Measurements from ENCODE around the gene CBFB. TPM values are rescaled to one million over a fixed set of nuclear protein-coding genes. Genes with fewer than 3 reads are reported as not detected.
A peak's percentile ranks its signal among the peaks of the same experiment; 100 is the strongest.

CBFB gene
- total and polyA plus RNA-seq, 5 donors, result 15.7 to 39.3 (median 26.5) TPM

DNA sequence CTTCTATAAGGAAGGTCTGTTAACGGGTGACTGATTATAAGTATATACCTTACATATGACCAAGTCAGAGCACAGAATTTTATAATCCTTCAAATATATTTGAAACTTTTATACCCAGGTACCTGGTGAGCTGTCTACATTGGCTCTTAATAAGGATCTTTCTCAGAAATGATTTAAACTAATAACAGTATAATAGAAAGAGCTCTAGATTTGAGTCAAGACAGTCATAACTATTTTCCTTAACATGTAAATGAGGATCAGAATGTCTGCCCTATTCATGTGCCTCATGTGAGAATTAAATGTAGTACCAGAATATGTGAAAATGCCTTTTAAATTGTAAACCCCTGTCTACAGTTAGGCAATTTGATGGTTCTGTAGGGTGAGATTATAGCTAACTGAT lies 14.5 kb downstream of the CBFB start:
- Histone ChIP-seq H3K4me1 (ENCODE audit: control insufficient read depth, insufficient read depth, low read length) (peaks cover 1% of the 10 kb centered on the region), H3K4me3 (ENCODE audit: low read length) (no peak overlapping the region), H3K27me3 (ENCODE audit: control insufficient read depth, insufficient read depth) (no peaks in the 10 kb centered on the region), H3K9me3 (ENCODE audit: control insufficient read depth, low read length) (no peaks in the 10 kb centered on the region), H3K27ac (ENCODE audit: low read length) (no peak overlapping the region)
- ATAC-seq (no peak), DNase-seq (no peak)
- WGBS, result 94% methylated on average over 1 of the region's 1 CpG
- intact Hi-C loops (cut with DNase I), result no loop called here

DNA sequence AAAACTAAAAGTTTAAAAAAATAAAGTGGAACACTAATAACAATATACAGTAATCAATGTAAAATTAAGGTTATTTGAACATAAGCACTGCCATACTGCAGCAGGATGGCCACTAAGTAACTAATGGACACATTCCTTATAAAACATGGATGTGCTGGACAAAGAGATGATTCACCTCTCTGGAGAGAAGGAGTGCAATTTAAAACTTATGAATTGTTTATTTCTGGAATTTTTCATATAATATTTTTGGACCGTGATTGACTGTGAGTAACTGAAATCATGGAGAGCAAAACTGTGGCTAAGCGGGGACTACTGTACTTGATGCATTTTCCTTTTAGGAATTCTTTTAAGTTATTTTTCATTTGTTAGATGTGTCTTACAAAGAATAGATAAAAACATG lies 21.8 kb downstream of the CBFB start:
- intact Hi-C loops (cut with DNase I), result no loop called here
- 92% methylated on average over 2 of the region's 2 CpGs for WGBS
- no peaks in the 10 kb centered on the region for H3K27me3 ChIP-seq (ENCODE audit: control insufficient read depth, insufficient read depth)

DNA sequence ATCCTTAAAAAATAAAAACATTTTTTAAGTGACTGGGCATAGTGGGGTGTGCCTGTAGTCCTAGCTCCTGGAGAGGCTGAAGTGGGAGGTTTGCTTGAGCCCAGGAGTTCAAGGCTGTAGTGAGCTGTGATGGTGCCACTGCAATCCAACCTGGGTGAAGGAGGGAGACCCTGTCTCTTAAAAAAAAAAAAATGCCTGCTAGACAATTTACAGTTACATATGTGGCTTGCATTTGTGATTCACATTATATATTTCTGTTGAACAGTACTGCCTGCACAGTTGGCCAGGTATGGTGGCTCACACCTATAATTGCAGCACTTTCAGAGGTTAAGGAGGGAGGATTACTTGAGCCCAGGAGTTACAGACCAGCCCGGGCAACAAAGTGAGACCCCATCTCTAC lies 23.4 kb downstream of the CBFB start:
- Histone ChIP-seq H3K9me3 (ENCODE audit: control insufficient read depth, low read length) (no peaks in the 10 kb centered on the region), H3K27me3 (ENCODE audit: control insufficient read depth, insufficient read depth) (no peaks in the 10 kb centered on the region), H3K4me3 (ENCODE audit: low read length) (no peak overlapping the region), H3K4me1 (ENCODE audit: control insufficient read depth, insufficient read depth, low read length) (no peaks in the 10 kb centered on the region), H3K27ac (ENCODE audit: low read length) (no peak overlapping the region)
- DNase-seq (no peak), ATAC-seq (no peak)
- intact Hi-C loops (cut with DNase I), result no loop called here
- 79% methylated on average over 1 of the region's 1 CpG for WGBS

More for the DNA sequence above, 21.8 kb downstream of the CBFB start:
- Histone ChIP-seq H3K9me3 (ENCODE audit: control insufficient read depth, low read length) (no peaks in the 10 kb centered on the region), H3K4me3 (ENCODE audit: low read length) (no peak overlapping the region), H3K27ac (ENCODE audit: low read length) (no peak overlapping the region), H3K4me1 (ENCODE audit: control insufficient read depth, insufficient read depth, low read length) (no peaks in the 10 kb centered on the region)
- no peak for DNase-seq
- ATAC-seq, result no peak

DNA sequence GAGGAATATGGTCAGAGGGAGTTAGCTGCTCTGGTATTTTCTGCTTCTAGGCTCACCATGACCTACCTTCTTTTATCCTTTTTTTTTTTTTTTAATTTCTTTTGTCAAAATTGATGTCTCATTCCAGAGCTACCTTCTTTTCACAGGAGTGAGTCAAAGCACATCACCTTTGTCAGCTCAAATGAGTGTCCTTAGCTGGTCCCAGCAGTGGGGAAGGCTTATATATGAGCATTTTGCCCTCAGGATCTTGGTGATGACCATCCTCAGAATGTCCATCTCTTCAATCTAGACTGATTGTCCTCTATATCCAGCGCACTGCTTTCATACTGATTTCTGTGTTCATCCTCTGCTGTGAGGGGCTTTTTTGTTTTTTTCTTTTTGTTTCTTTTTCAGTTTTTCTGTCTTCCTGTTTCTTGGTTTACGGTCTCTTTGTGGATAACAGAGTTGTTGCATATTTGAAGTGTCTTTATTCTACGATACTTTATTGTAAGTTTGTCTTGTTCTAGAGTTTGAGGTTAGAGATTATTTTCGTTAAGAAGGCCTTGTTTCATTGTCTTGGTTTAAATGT lies 24.9 kb downstream of the CBFB start:
- no peaks in the 10 kb centered on the region for H3K4me1 ChIP-seq (ENCODE audit: control insufficient read depth, insufficient read depth, low read length)
- ATAC-seq, result no peak
- intact Hi-C loops (cut with DNase I), result no loop called here
- no peak overlapping the region for H3K27ac ChIP-seq (ENCODE audit: low read length)
- H3K9me3 ChIP-seq (ENCODE audit: control insufficient read depth, low read length), result no peaks in the 10 kb centered on the region
- H3K27me3 ChIP-seq (ENCODE audit: control insufficient read depth, insufficient read depth), result no peaks in the 10 kb centered on the region
- WGBS, result 78% methylated on average over 4 of the region's 4 CpGs
- H3K4me3 ChIP-seq (ENCODE audit: low read length), result no peak overlapping the region
- no peak for DNase-seq

DNA sequence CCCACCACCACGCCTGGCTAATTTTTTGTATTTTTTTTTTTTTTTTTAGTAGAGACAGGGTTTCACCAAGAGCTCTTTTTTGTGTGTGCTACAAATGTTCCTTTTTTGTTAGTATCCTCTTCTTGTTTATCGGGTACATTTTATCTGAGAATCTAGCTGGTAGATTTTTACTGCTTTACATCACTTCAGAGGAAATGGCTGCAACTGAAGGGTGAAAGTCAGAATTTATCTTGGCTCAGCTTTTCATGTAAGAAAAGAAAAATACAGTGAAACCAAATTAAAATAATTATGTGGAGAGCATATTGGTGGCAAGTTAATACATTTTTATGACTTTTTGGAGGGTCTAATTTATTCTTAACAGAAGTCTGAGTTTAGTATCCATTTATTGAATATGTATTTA lies 26.0 kb downstream of the CBFB start:
- DNase-seq (no peak), ATAC-seq (no peak)
- H3K27me3 ChIP-seq (ENCODE audit: control insufficient read depth, insufficient read depth), result no peaks in the 10 kb centered on the region
- no peaks in the 10 kb centered on the region for H3K4me1 ChIP-seq (ENCODE audit: control insufficient read depth, insufficient read depth, low read length)
- no peak overlapping the region for H3K27ac ChIP-seq (ENCODE audit: low read length)
- no peak overlapping the region for H3K4me3 ChIP-seq (ENCODE audit: low read length)
- 91% methylated on average over 2 of the region's 2 CpGs for WGBS
- intact Hi-C loops (cut with DNase I), result no loop called here
- no peaks in the 10 kb centered on the region for H3K9me3 ChIP-seq (ENCODE audit: control insufficient read depth, low read length)

DNA sequence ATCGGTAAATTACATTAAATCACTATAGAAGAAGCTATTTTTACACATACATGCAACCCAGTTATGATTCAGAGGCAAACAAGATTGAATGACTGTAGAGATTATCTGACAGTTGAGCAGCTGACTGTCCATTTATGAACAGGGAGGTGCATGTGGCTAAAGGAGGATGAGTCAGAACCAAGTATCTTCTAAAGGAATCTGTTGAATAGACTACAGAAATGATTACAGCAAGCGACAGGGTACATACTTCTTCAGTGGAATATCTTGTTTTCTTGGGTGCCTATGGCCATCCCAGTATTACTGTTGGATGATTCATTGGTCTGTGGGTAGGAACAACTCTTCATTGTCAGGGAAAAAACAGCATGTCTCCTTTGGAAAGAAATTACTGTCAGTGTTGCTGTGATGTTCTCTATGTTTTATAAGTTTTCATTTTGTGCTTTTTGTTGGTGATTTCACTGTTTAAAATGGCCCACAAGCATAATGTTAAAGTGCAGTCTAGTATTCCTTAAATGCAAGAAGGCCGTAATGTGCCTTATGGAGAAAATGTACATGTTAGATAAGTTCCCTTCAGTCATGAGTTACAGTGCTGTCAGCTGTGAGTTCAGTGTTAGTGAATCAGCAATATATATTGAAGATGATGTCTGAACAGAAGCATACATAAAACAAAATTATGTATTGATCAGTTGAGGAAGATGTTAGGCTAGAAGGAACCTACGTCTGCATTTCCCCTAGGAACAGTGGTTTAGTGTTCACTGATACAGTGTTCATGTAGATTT lies 27.0 kb downstream of the CBFB start:
- no peaks in the 10 kb centered on the region for H3K27me3 ChIP-seq (ENCODE audit: control insufficient read depth, insufficient read depth)
- ATAC-seq (peak in 1 of 2 donors; percentile 25), DNase-seq (no peak)
- H3K27ac ChIP-seq (ENCODE audit: low read length), result no peak overlapping the region
- 86% methylated on average over 4 of the region's 4 CpGs for WGBS
- no peaks in the 10 kb centered on the region for H3K4me1 ChIP-seq (ENCODE audit: control insufficient read depth, insufficient read depth, low read length)
- no peaks in the 10 kb centered on the region for H3K9me3 ChIP-seq (ENCODE audit: control insufficient read depth, low read length)
- intact Hi-C loops (cut with DNase I), result no loop called here
- no peak overlapping the region for H3K4me3 ChIP-seq (ENCODE audit: low read length)

DNA sequence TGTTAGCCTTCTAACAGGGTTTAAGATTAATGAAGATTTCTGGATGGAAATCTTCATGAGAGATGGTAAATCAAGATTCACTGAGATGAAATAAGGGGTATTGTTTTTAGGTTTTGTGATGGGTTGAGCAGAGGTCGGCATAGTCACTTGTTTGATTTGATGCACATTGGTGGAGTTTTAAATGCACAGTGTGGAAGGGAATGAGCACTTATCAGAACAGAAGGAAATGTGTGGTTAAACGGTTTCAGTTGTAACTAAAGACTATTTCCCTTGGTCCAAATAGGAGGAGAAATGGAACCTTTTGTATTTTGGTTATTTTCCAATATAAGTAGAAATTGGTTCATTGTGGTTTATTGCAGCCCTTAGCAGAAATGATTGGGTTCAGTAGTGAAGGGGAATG lies 34.1 kb downstream of the CBFB start:
- DNase-seq, result no peak
- 39% methylated on average over 2 of the region's 2 CpGs for WGBS
- Histone ChIP-seq H3K27ac (ENCODE audit: low read length) (no peak overlapping the region), H3K9me3 (ENCODE audit: control insufficient read depth, low read length) (no peaks in the 10 kb centered on the region), H3K4me1 (ENCODE audit: control insufficient read depth, insufficient read depth, low read length) (no peaks in the 10 kb centered on the region), H3K4me3 (ENCODE audit: low read length) (no peak overlapping the region), H3K27me3 (ENCODE audit: control insufficient read depth, insufficient read depth) (no peaks in the 10 kb centered on the region)
- no peak for ATAC-seq
- intact Hi-C loops (cut with DNase I), result no loop called here

DNA sequence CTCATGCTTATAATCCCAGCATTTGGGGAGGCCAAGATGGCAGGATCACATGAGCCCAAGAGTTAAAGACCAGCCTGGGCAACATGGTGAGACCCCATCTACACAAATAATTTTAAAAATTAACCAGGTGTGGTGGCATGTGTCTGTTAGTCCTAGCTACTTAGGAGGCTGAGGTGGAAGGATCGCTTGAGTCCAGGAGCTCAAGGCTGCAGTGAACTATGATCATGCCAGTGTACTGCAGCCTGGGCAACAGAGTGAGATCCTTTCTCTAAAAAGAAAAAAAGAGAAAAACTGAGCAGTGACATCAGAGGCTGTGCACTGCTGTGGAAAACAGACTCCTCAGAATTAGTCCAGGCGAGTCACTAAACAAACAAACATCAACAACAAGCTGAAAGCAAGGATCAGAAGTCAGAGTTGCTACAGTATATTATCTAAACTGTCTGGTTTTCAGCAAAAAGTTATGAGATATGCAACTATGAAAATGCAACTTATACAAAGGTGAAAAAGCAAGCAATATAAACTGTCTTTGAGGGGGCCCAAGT lies 39.3 kb downstream of the CBFB start:
- Histone ChIP-seq H3K4me3 (ENCODE audit: low read length) (no peak overlapping the region), H3K27ac (ENCODE audit: low read length) (no peak overlapping the region), H3K27me3 (ENCODE audit: control insufficient read depth, insufficient read depth) (no peaks in the 10 kb centered on the region), H3K9me3 (ENCODE audit: control insufficient read depth, low read length) (no peaks in the 10 kb centered on the region), H3K4me1 (ENCODE audit: control insufficient read depth, insufficient read depth, low read length) (no peaks in the 10 kb centered on the region)
- intact Hi-C loops (cut with DNase I), result no loop called here
- ATAC-seq (no peak), DNase-seq (no peak)
- 98% methylated on average over 2 of the region's 2 CpGs for WGBS

DNA sequence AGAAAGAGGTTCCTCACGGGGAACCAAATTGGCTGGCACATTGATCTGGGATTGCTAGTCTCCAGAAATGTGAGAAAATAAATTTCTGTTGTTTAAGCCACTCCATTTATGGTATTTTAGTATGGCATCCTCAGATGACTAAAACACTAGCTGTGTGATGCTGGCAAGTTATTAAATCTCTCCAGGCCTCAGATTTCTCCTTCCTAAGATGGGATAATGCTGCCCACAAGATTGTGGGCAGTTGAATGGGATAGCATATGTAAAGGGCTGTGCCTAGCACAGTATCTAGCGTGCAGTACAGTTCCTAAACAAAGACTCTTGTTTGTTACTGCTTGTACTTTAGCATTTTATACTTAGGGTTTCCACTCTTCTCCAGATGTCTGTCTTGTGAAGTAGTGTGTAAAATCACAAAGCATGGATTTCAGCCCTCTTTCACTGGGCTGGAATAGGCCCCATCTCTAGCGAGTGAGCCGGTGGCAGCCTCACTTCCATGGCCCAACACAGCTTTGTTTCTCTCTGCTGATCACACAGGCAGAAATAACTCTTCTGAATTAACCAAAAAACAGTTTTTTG lies 42.6 kb downstream of the CBFB start:
- H3K27ac ChIP-seq (ENCODE audit: low read length), result no peak overlapping the region
- no peaks in the 10 kb centered on the region for H3K9me3 ChIP-seq (ENCODE audit: control insufficient read depth, low read length)
- no peak overlapping the region for H3K4me3 ChIP-seq (ENCODE audit: low read length)
- ATAC-seq (no peak), DNase-seq (no peak)
- intact Hi-C loops (cut with DNase I), result no loop called here
- WGBS, result 85% methylated on average over 4 of the region's 4 CpGs
- no peaks in the 10 kb centered on the region for H3K27me3 ChIP-seq (ENCODE audit: control insufficient read depth, insufficient read depth)
- H3K4me1 ChIP-seq (ENCODE audit: control insufficient read depth, insufficient read depth, low read length), result no peaks in the 10 kb centered on the region

DNA sequence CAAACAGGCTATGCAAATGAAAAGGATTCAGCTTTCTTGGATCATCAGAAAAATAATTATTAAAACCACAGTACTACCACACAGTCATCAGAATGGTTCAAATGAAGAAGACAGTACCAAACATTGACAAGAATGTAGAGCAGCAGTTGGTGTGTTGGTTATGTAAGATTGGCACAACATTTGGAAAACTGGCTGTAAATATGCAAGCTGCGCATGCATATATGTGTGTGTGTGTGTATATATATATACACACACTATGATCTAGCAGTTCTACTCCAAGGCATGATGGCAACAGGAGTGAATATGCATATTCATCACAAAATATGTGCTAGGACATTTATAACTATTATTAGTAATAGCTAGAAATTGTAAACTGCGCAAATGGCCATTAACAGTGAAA lies 46.4 kb downstream of the CBFB start:
- WGBS, result 100% methylated on average over 2 of the region's 2 CpGs
- intact Hi-C loops (cut with DNase I), result no loop called here
- no peak for ATAC-seq

DNA sequence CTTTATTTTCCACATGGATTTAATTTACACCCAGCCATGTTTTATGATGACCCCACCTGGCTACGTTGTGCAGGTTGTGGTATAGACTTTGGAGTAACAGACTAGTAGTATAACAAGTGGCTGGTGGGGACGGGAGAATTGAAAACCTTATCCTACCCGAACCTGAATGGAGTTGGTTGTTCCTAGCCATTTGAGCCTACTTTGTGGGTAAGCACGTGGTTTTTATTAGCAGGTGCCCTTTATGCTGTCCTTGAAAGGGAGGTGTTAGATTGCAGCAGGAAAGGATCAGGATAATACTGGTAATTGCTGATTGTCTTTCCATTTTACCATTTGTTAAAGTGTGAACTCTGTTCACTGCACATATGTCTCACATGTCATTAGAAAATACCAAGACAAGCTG lies 48.9 kb downstream of the CBFB start:
- no peak for ATAC-seq

More for the DNA sequence above, 46.4 kb downstream of the CBFB start:
- no peak overlapping the region for H3K4me3 ChIP-seq (ENCODE audit: low read length)
- no peak for DNase-seq
- no peaks in the 10 kb centered on the region for H3K27me3 ChIP-seq (ENCODE audit: control insufficient read depth, insufficient read depth)
- no peaks in the 10 kb centered on the region for H3K4me1 ChIP-seq (ENCODE audit: control insufficient read depth, insufficient read depth, low read length)
- H3K27ac ChIP-seq (ENCODE audit: low read length), result no peak overlapping the region
- H3K9me3 ChIP-seq (ENCODE audit: control insufficient read depth, low read length), result no peaks in the 10 kb centered on the region

More for the DNA sequence above, 48.9 kb downstream of the CBFB start:
- H3K27ac ChIP-seq (ENCODE audit: low read length), result no peak overlapping the region
- DNase-seq, result no peak
- no peak overlapping the region for H3K4me3 ChIP-seq (ENCODE audit: low read length)
- H3K4me1 ChIP-seq (ENCODE audit: control insufficient read depth, insufficient read depth, low read length), result no peaks in the 10 kb centered on the region
- H3K9me3 ChIP-seq (ENCODE audit: control insufficient read depth, low read length), result no peaks in the 10 kb centered on the region
- intact Hi-C loops (cut with DNase I), result no loop called here
- 81% methylated on average over 4 of the region's 4 CpGs for WGBS
- no peaks in the 10 kb centered on the region for H3K27me3 ChIP-seq (ENCODE audit: control insufficient read depth, insufficient read depth)
